SK-N-MC (cell line): ENCODE data around the gene WBP1L.

Experiments
- EZH2 ChIP-seq: fragments of 200-600 bp; sonication (generic); IDR thresholded peaks from one replicate; pipeline ENCODE4 v1.6.1; 2017; ENCODE audit warnings: antibody characterized with exemption
- FOXP2 ChIP-seq: optimal IDR thresholded peaks from 2 replicates; pipeline ENCODE3; 2011; ENCODE audit warnings: mild to moderate bottlenecking, moderate library complexity; ENCODE audit not compliant: insufficient read depth; ENCODE audit errors: extremely low read length, control extremely low read depth
- POLR2AphosphoS5 ChIP-seq: IDR thresholded peaks from 2 replicates; pipeline ENCODE4 v1.6.1; 2012; ENCODE audit warnings: mild to moderate bottlenecking, low read depth, low read length, borderline replicate concordance

DNA sequence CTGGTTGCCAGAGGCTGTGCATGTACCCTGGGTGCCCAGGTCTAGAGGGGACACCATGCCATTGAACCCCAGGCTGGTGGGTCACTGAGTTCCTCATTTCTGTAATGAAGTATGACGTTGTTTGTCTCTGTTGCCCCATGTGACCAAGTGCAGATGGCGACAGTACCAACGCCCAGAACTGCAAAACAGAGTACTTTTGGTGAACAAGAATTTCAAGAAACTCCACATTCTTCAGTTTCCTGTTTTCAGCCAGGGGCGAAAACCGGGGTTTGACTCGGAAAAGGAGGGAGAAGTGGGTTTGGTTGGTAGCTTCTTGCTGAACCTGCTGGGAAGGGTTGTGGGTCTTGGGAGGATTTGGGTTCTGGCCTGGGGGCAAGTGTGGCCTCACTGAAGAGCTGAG is 75.3 kb downstream of the WBP1L start:
- TF ChIP-seq EZH2 = no peak
- no peak for TF ChIP-seq POLR2AphosphoS5
- TF ChIP-seq FOXP2 = no peak
